GM12801 (cell line): ENCODE measurements around the gene CCL4.

Experiments
- TF ChIP-seq, protein P1 (sequence below): IDR thresholded peaks from one replicate; pipeline ENCODE4 v1.5.1; 2011; ENCODE audit warnings: control low read depth; ENCODE audit not compliant: insufficient read length; ENCODE audit errors: extremely low read depth

CCL4 gene

GRCh38 chr17:36144981-36145729 is 41.5 kb downstream of the CCL4 start:
- TF ChIP-seq, protein P1, sequence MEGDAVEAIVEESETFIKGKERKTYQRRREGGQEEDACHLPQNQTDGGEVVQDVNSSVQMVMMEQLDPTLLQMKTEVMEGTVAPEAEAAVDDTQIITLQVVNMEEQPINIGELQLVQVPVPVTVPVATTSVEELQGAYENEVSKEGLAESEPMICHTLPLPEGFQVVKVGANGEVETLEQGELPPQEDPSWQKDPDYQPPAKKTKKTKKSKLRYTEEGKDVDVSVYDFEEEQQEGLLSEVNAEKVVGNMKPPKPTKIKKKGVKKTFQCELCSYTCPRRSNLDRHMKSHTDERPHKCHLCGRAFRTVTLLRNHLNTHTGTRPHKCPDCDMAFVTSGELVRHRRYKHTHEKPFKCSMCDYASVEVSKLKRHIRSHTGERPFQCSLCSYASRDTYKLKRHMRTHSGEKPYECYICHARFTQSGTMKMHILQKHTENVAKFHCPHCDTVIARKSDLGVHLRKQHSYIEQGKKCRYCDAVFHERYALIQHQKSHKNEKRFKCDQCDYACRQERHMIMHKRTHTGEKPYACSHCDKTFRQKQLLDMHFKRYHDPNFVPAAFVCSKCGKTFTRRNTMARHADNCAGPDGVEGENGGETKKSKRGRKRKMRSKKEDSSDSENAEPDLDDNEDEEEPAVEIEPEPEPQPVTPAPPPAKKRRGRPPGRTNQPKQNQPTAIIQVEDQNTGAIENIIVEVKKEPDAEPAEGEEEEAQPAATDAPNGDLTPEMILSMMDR: no peak

DNA sequence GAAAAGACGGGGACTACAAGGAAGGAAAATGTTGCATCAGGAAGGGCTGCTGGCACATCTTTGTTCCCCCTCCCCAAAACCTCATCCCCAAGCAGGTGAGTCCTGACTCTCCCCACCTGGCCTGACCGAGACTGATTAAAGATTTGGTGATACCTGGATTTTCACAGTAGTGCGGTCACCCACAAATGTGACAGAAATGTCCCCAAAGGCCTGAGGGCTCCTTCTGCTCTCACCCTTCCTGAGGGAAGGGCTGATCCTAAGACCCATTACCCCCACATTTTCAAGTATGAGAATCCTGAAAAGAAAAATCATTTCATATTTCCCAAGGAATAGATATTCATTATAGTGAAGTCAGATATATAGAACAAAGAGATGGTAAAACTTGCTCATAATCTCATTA is 44.0 kb downstream of the CCL4 start:
- TF ChIP-seq, protein P1: no peak

DNA sequence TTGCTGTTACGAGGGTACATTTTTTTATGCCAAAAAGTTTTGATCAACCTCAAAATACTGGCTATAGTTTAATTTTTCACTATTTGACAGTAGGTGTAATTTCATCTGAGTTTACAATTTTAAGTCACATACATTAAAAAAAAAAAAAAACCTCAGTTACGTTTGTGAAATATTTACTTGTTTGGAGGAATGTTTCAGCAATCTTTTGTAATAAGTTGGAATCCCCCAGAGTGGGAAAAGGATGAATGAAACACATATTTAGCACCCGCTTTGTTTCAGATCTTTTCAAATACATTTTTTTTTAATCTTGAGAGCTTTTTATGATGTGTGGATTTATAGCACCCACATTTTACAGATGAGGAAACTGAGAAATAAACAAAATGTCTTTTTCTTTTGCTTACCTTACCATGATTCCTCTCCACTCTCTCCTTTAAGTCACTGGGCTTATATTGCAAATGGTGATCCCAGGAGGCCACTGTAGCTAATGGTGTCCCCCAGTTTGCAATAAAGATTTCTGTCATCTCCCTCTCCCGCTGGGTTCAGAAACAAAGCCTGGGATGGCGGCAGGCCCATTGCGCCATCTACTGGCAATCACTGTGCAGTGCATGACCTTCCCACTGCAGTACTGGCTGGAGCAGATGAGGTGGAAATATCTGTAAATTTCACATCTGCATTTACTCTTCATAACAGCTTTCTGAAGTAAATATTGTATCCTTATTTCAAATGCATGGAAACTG is 45.1 kb downstream of the CCL4 start:
- TF ChIP-seq, protein P1: peak; percentile 96

- TF ChIP-seq, protein P1: no peak
These were observed 45.7 kb downstream of the CCL4 start for GRCh38 chr17:36149296-36149820.

GRCh38 chr17:36151891-36152638 is 48.4 kb downstream of the CCL4 start:
- TF ChIP-seq, protein P1: no peak

- TF ChIP-seq, protein P1: no peak
These were observed 49.1 kb downstream of the CCL4 start for GRCh38 chr17:36152639-36153120.
